Measurements from ENCODE around the gene ADK. TPM values are rescaled to one million over a fixed set of nuclear protein-coding genes. Genes with fewer than 3 reads are reported as not detected.
"Not testable (repeated sequence)": the region's sequence is repeated elsewhere in the genome, so short reads cannot be mapped to it uniquely, and the experiment has no call there.

Gene ADK
- total RNA-seq, 1 experiment from 2014 or later = 33.6 TPM

- DNase-seq (ENCODE audit: low read depth) = no peak
Observed at GRCh38 chr10:74485283-74485682, 334.3 kb downstream of the ADK start.

- DNase-seq (ENCODE audit: low read depth) = peak; percentile 36
Observed at GRCh38 chr10:74486659-74487058, 335.6 kb downstream of the ADK start.

- DNase-seq (ENCODE audit: low read depth) = no peak
Observed at GRCh38 chr10:74488907-74489306, 337.9 kb downstream of the ADK start.

- no peak for DNase-seq (ENCODE audit: low read depth)
Observed at GRCh38 chr10:74490551-74490950, 339.5 kb downstream of the ADK start.

- DNase-seq (ENCODE audit: low read depth) = no peak
Observed at GRCh38 chr10:74491014-74491413, 340.0 kb downstream of the ADK start.

GRCh38 chr10:74496276-74496675 lies 345.3 kb downstream of the ADK start:
- not testable (repeated sequence) for DNase-seq (ENCODE audit: low read depth)

DNA sequence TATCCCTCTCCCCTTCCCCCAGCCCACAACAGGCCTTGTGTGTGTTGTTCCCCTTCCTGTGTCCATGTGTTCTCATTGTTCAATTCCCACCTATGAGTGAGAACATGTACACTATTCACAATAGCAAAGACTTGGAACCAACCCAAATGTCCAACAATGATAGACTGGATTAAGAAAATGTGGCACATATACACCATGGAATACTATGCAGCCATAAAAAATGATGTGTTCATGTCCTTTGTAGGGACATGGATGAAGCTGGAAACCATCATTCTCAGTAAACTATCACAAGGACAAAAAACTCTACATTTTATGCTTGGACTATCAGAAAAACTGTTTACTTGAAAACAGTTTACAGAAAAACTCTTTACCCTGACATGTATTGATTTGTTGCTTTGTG lies 347.6 kb downstream of the ADK start:
- not testable (repeated sequence) for DNase-seq (ENCODE audit: low read depth)

DNA sequence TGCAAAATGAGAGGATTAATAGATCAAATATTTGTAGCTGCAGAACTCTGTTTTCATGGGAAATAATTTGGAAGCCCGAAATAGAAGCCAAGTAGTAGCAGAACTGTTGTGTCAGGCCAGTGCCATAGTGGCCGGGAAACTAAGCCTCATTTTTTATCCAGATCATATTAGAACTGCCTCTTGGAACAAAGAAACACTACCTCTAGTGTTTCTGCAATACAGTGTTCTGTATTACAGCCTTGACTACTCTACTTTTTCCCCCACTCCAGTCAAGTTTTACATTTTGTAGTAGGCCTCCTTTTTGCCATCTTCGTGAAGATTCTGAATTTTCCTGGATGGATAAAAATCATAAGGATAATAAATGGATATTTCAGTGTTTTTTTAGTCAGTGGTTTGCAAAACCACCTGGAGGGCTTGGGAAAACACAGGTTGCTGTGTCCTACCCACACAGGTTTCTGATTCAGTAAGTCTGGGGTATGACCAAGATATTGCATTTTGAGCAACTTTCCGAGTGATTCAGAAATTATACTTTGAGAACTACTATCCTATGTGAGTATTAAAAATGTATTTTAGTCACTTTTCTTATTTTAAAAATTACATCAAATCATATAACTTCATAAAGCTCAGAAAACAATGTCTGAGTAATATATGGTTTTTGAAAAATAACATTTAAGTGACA lies 349.1 kb downstream of the ADK start:
- no peak for DNase-seq (ENCODE audit: low read depth)

DNA sequence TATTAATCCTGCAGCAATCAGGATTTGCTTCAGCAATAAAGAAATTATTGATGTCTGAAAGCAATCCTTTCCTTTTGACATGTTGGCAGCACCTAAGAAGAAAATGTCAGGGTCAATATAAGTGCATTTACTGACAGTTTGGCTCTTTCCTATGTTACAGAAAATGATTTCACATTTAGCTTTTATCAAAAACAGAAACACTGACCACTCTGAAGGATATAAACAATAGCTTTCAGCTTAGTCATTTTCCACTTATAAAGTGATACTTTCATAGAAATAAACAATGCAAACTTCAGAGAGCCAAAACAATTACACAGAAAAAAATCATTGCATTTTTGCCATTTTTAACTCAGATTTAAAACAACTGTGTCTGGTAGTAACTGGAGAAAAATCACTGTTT lies 349.8 kb downstream of the ADK start:
- DNase-seq (ENCODE audit: low read depth) = peak; percentile 27

- DNase-seq (ENCODE audit: low read depth) = peak; percentile 64
Observed at GRCh38 chr10:74502963-74503608, 352.1 kb downstream of the ADK start.

DNA sequence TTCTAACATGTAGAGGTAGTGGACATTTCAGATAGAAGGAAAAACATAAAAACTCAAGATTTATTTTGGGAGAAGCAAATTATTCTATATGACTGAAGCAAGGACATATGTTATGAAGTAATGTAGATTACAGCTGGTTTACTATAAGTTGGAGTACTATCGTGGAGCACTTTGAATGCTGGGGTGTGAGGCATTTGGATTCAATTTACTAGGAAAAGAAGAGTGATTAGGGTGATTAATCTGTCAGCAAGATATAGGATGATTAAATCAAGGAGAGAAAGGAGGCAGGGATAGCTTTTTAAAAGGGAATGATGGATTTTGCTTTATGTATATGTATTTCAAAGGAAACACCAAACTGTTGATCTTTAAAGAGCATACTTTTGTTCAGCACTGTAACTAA lies 356.9 kb downstream of the ADK start:
- no peak for DNase-seq (ENCODE audit: low read depth)

GRCh38 chr10:74510594-74510993 lies 359.6 kb downstream of the ADK start:
- DNase-seq (ENCODE audit: low read depth) = no peak

DNA sequence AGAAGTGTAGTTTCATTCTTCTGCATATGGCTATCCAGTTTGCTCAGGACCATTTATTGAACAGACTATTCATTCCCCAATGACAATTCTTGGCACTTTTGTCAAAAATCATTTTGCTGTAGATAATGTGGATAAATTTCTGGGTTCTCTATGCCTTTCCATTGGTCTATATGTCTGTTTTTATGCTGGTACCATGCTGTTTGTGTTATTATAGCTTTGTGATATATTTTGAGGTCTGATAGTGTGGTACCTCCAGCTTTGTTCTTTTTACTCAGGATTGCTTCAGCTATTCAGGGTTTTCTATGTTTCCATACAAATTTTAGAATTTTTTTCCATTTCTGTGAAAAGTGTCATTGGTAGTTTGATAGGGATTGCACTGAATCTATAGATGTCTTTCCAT lies 360.0 kb downstream of the ADK start:
- no peak for DNase-seq (ENCODE audit: low read depth)

- DNase-seq (ENCODE audit: low read depth) = no peak
Observed at GRCh38 chr10:74514322-74514721, 363.3 kb downstream of the ADK start.

DNA sequence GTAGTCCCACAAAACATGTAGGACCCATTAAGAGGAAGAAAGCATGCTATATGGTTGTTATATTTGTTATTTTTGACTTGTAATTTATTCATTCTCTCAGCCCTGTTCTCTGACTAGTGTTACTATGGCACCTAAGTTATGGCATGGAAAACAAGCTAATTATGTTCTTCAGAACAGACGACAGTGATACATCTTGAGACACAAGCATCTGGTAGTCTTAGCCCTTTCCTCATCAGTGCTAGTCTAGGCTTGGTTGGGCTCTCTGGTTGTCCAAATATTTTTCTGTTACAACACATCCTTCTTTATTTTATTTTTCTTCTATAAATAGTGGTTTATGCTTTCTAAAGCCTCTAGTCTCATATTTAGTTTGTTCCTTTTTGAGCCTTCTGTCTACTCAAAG lies 367.0 kb downstream of the ADK start:
- DNase-seq (ENCODE audit: low read depth) = no peak

GRCh38 chr10:74521526-74521925 lies 370.5 kb downstream of the ADK start:
- no peak for DNase-seq (ENCODE audit: low read depth)

- no peak for DNase-seq (ENCODE audit: low read depth)
Observed at GRCh38 chr10:74523199-74523598, 372.2 kb downstream of the ADK start.

GRCh38 chr10:74525885-74526284 lies 374.9 kb downstream of the ADK start:
- DNase-seq (ENCODE audit: low read depth) = no peak

GRCh38 chr10:74527611-74528010 lies 376.6 kb downstream of the ADK start:
- DNase-seq (ENCODE audit: low read depth) = not testable (repeated sequence)

GRCh38 chr10:74529205-74529604 lies 378.2 kb downstream of the ADK start:
- DNase-seq (ENCODE audit: low read depth) = no peak

DNA sequence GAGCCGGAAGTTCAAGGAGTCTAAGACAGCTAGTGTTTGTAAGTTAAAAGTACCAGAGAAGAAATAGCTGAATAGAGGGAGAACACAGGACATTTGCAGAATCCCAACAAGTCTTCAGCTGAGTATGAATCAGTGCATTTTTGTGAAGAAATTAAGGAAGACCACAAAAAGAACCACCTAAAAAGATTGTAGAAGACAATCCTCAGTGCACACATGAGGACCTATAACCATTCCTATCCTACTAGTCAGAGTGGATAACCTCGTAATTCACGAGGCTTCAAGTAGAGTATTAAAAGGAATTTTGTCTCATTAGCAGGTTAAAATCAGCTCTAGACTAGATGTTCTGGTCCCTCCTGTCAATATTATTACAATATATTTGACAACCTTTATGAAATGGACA lies 380.0 kb downstream of the ADK start:
- DNase-seq (ENCODE audit: low read depth) = no peak

- DNase-seq (ENCODE audit: low read depth) = no peak
Observed at GRCh38 chr10:74539317-74539716, 388.3 kb downstream of the ADK start.

DNA sequence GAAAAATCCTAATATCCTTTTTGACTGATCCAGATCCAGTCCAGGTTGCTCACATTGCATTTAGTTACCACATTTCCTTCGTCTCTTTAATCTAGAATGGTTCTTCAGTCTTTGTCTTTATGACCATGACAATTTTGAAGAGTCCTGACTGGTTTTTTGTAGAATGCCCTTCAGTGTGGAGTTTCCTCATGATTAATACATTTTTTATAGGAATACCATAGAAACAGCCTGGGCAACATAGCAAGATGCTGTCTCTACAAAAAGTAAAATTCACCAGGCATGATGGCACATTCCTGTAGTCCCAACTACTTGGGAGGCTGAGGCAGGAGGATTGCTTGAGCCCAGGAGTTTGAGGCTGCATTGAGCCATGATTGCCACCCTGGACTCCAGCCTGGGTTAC lies 390.4 kb downstream of the ADK start:
- DNase-seq (ENCODE audit: low read depth) = no peak

DNA sequence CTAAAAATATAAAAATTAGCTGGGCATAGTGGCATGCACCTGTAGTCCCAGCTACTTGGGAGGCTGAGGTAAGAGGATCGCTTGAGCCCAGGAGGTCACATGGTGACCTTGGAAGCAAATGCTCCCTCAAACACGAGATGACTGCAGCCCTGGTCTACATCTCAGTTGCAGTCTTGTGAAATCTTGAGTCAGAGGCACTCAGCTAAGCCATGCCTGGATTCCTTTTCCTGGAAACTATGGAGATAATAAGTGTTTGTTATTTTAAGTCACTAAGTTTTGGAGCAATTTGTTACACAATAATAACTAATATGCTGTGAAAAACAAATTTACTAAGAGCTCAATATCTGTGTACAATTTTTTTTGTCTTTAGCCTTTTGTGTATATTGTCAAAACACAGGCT lies 391.1 kb downstream of the ADK start:
- peak; percentile 74 for DNase-seq (ENCODE audit: low read depth)

Measured in LHCN-M2 (cell line).